Calu3 (cell line): Measurements from ENCODE around the gene IDS. TPM values are rescaled to one million over a fixed set of nuclear protein-coding genes. Genes with fewer than 3 reads are reported as not detected.
"Not testable (repeated sequence)": the region's sequence is repeated elsewhere in the genome, so short reads cannot be mapped to it uniquely, and the experiment has no call there.

Source experiments
- Bru-seq: library from RNA; stranded (reverse); fragments of 400-500 nt; gene quantifications from one replicate; lab custom pipeline; 2021; lab: Mats Ljungman, UMichigan
- BruChase-seq, 2 experiments: library from RNA; stranded (reverse); fragments of 400-500 nt; gene quantifications; one replicate each; lab custom pipeline; 2021; lab: Mats Ljungman, UMichigan
- BruUV-seq: library from RNA; stranded (reverse); fragments of 400-500 nt; replicated peaks from 2 replicates; lab custom pipeline; 2021; lab: Mats Ljungman, UMichigan
- CTCF ChIA-PET: fragments of 300-600 bp; sonication (Branson Sonifier 250); formaldehyde crosslinking; loops from one replicate; lab custom pipeline; 2022; ENCODE audit warnings: antibody characterized with exemption; lab: Charles Lee
- DNase-seq: peaks from one replicate; pipeline ENCODE4 v3.0.0; 2022
- H3K27ac Mint-ChIP-seq: one replicate; pipeline ENCODE4 v1.8.0; 2022; ENCODE audit warnings: mixed read lengths; ENCODE audit not compliant: unreplicated experiment
- H3K27me3 Mint-ChIP-seq: one replicate; pipeline ENCODE4 v1.8.0; 2022; ENCODE audit warnings: mixed read lengths; ENCODE audit not compliant: unreplicated experiment
- H3K36me3 Mint-ChIP-seq: one replicate; pipeline ENCODE4 v1.8.0; 2022; ENCODE audit warnings: mild to moderate bottlenecking, moderate library complexity, mixed read lengths; ENCODE audit not compliant: insufficient read depth, unreplicated experiment
- H3K4me1 Mint-ChIP-seq: one replicate; pipeline ENCODE4 v1.8.0; 2022; ENCODE audit warnings: mild to moderate bottlenecking, low read depth, mixed read lengths; ENCODE audit not compliant: unreplicated experiment
- H3K4me3 Mint-ChIP-seq: one replicate; pipeline ENCODE4 v1.8.0; 2022; ENCODE audit warnings: mild to moderate bottlenecking, low read depth, moderate library complexity, mixed read lengths; ENCODE audit not compliant: unreplicated experiment
- H3K9me3 Mint-ChIP-seq: one replicate; pipeline ENCODE4 v1.8.0; 2022; ENCODE audit warnings: low read depth, mixed read lengths; ENCODE audit not compliant: unreplicated experiment
- CTCF ChIP-seq: fragments of 200-600 bp; IDR thresholded peaks from one replicate; pipeline ENCODE4 v1.8.0; 2022; ENCODE audit warnings: antibody characterized with exemption; ENCODE audit not compliant: unreplicated experiment
- intact Hi-C: fragments of 100-400 bp; cut with micrococcal nuclease; formaldehyde crosslinking; loops from one replicate; pipeline ENCODE4 v1.10.0; 2022; ENCODE audit not compliant: unreplicated experiment
- long read RNA-seq: library from polyadenylated mRNA; stranded (forward); transcript quantifications from one replicate; pipeline ENCODE4 v2.0.0, GENCODE V29; 2022
- total RNA-seq: library from RNA; stranded (reverse); gene quantifications from 2 replicates; pipeline ENCODE4 v1.2.3, GENCODE V29; 2022

Gene IDS
- 84.4 and 85.7 TPM in 2 replicates for total RNA-seq
- Bru-seq, nascent RNA = percentile 89 among the genes with signal in this experiment
- BruChase-seq, experiment 1, labeled RNA remaining after a 6-hour chase = percentile 99 among the genes with signal in this experiment
- percentile 97 among the genes with signal in this experiment for BruChase-seq, experiment 2, labeled RNA remaining after a 2-hour chase
- long read RNA-seq, full-length matches to known transcripts = 46 of 81 reads
- long read RNA-seq, partial matches to known transcripts = 4 of 81 reads
- long read RNA-seq, other reads (novel, unspliced or antisense) = 31 of 81 reads

GRCh38 chrX:149504915-149505651, at the start of gene IDS:
IDS (minus strand) TSS chrX:149505306; CDS start chrX:149505137, 169 bp downstream.
- H3K36me3 Mint-ChIP-seq = peaks cover 31% of the 10 kb centered on the region
- intact Hi-C loops = no loop called here

GRCh38 chrX:149551939-149552248, 46.8 kb upstream of the IDS start:
- H3K9me3 Mint-ChIP-seq, H3K4me3 Mint-ChIP-seq, DNase-seq, CTCF ChIA-PET, BruUV-seq, H3K27ac Mint-ChIP-seq, H3K4me1 Mint-ChIP-seq, H3K27me3 Mint-ChIP-seq, intact Hi-C loops, H3K36me3 Mint-ChIP-seq: not testable (repeated sequence)

More at GRCh38 chrX:149504915-149505651, at the start of gene IDS:
- H3K9me3 Mint-ChIP-seq = no peaks in the 10 kb centered on the region
- peaks cover 14% of the 10 kb centered on the region for H3K27me3 Mint-ChIP-seq
- CTCF ChIA-PET = no interaction called here
- peaks cover 22% of the 10 kb centered on the region for H3K4me1 Mint-ChIP-seq
- DNase-seq = peak; percentile 91
- TF ChIP-seq CTCF = no peak
- H3K4me3 Mint-ChIP-seq = peak within 1 kb of the TSS; percentile 74
- peak within 1 kb of the TSS; percentile 90 for H3K27ac Mint-ChIP-seq
- no TSS peak for BruUV-seq

- BruUV-seq, H3K9me3 Mint-ChIP-seq, H3K4me3 Mint-ChIP-seq, H3K27ac Mint-ChIP-seq, intact Hi-C loops, H3K27me3 Mint-ChIP-seq, DNase-seq, H3K4me1 Mint-ChIP-seq, H3K36me3 Mint-ChIP-seq, CTCF ChIA-PET: not testable (repeated sequence)
Measured at GRCh38 chrX:149551245-149551938, 46.3 kb upstream of the IDS start.

GRCh38 chrX:149550454-149550853, 45.3 kb upstream of the IDS start:
- DNase-seq, H3K36me3 Mint-ChIP-seq, intact Hi-C loops, H3K9me3 Mint-ChIP-seq, H3K4me1 Mint-ChIP-seq, CTCF ChIA-PET, H3K27me3 Mint-ChIP-seq, BruUV-seq, H3K4me3 Mint-ChIP-seq, H3K27ac Mint-ChIP-seq: not testable (repeated sequence)

GRCh38 chrX:149549701-149550100, 44.6 kb upstream of the IDS start, which contains the start of gene HSFX3:
HSFX3 (minus strand) TSS chrX:149549924; CDS start chrX:149549852, 72 bp downstream.
- DNase-seq, H3K4me3 Mint-ChIP-seq, intact Hi-C loops, H3K27me3 Mint-ChIP-seq, CTCF ChIA-PET, H3K27ac Mint-ChIP-seq, H3K36me3 Mint-ChIP-seq, H3K9me3 Mint-ChIP-seq, BruUV-seq, H3K4me1 Mint-ChIP-seq: not testable (repeated sequence)

GRCh38 chrX:149547782-149548181, 42.7 kb upstream of the IDS start:
- CTCF ChIA-PET, H3K27me3 Mint-ChIP-seq, H3K36me3 Mint-ChIP-seq, H3K9me3 Mint-ChIP-seq, H3K27ac Mint-ChIP-seq, DNase-seq, H3K4me1 Mint-ChIP-seq, BruUV-seq, intact Hi-C loops, H3K4me3 Mint-ChIP-seq: not testable (repeated sequence)

GRCh38 chrX:149546962-149547361, 41.9 kb upstream of the IDS start:
- intact Hi-C loops, H3K9me3 Mint-ChIP-seq, H3K4me3 Mint-ChIP-seq, BruUV-seq, H3K4me1 Mint-ChIP-seq, H3K27ac Mint-ChIP-seq, CTCF ChIA-PET, H3K36me3 Mint-ChIP-seq, DNase-seq, H3K27me3 Mint-ChIP-seq: not testable (repeated sequence)

- CTCF ChIA-PET, intact Hi-C loops, H3K4me1 Mint-ChIP-seq, H3K4me3 Mint-ChIP-seq, H3K9me3 Mint-ChIP-seq, H3K27me3 Mint-ChIP-seq, H3K27ac Mint-ChIP-seq, BruUV-seq: not testable (repeated sequence)
- peaks cover 15% of the 10 kb centered on the region for H3K36me3 Mint-ChIP-seq
- DNase-seq = peak; percentile 7
Measured at GRCh38 chrX:149545545-149546543, 40.7 kb upstream of the IDS start.
